Suprapubic skin (tissue), 4 donors: Measurements from ENCODE around the gene PRLHR. TPM values are rescaled to one million over a fixed set of nuclear protein-coding genes. Genes with fewer than 3 reads are reported as not detected.

Experiments
- DNase-seq, 2 donors: peaks; one replicate each; pipeline ENCODE4 v3.0.0-alpha.2; 2019; ENCODE audit warnings: low spot score in 2 of 2
- H3K27ac ChIP-seq: fragments of 200-600 bp; sonication (generic); one replicate; pipeline ENCODE4 v1.5.1; 2019
- H3K27me3 ChIP-seq: fragments of 200-600 bp; sonication (generic); one replicate; pipeline ENCODE4 v1.5.1; 2019
- H3K36me3 ChIP-seq: fragments of 200-600 bp; sonication (generic); one replicate; pipeline ENCODE4 v1.5.1; 2019
- H3K4me1 ChIP-seq: fragments of 200-600 bp; sonication (generic); one replicate; pipeline ENCODE4 v1.5.1; 2019
- H3K4me3 ChIP-seq: fragments of 200-600 bp; sonication (generic); one replicate; pipeline ENCODE4 v1.5.1; 2019; ENCODE audit warnings: mild to moderate bottlenecking
- H3K9me3 ChIP-seq: fragments of 200-600 bp; sonication (generic); one replicate; pipeline ENCODE4 v1.5.1; 2019
- CTCF ChIP-seq, 2 donors: fragments of 200-600 bp in 1 of 2; fragments of 450-650 bp in 1 of 2; sonication (generic) in 1 of 2; IDR thresholded peaks; one replicate each; pipeline ENCODE4 v1.5.1; 2016 to 2019; ENCODE audit warnings: antibody characterized with exemption in 2 of 2, mild to moderate bottlenecking in 1 of 2, moderate library complexity in 1 of 2
- EP300 ChIP-seq: sonication (generic); formaldehyde crosslinking; IDR thresholded peaks from one replicate; pipeline ENCODE4 v1.6.1; 2017; ENCODE audit warnings: antibody characterized with exemption
- POLR2A ChIP-seq, 2 donors: fragments of 450-650 bp; IDR thresholded peaks; one replicate each; pipeline ENCODE4 v1.6.1; 2017; ENCODE audit warnings: antibody characterized with exemption in 2 of 2, mild to moderate bottlenecking in 2 of 2, moderate library complexity in 2 of 2
- POLR2AphosphoS5 ChIP-seq, 3 donors: sonication (generic); formaldehyde crosslinking; IDR thresholded peaks; one replicate each; pipeline ENCODE4 v1.6.1; 2017; ENCODE audit warnings: antibody characterized with exemption in 3 of 3
- WGBS: methylation state at CpG from one replicate; pipeline ENCODE4 v1.1.5; 2018; 5-methylcytosine and 5-hydroxymethylcytosine counted together
- total RNA-seq, 4 donors: library from RNA; depleted of rRNA; stranded (reverse); fragments of >200 nt; gene quantifications; one replicate each; pipeline ENCODE4 v1.1.0, GENCODE V29; 2016

Gene PRLHR
- total RNA-seq, 4 donors from 2014 or later: not detected

- no peak for TF ChIP-seq POLR2AphosphoS5 (IDR thresholded peaks at IDR 0.05)
- no peak overlapping the region for H3K4me3 ChIP-seq
- H3K4me1 ChIP-seq: peaks cover 6% of the 10 kb centered on the region
- no peak overlapping the region for H3K27ac ChIP-seq
- H3K9me3 ChIP-seq: no peaks in the 10 kb centered on the region
- no peaks in the 10 kb centered on the region for H3K36me3 ChIP-seq
- no peaks in the 10 kb centered on the region for H3K27me3 ChIP-seq
- 72% methylated on average over 3 of the region's 3 CpGs for WGBS
- no peak for DNase-seq
Measured at GRCh38 chr10:118564114-118564513, 31.3 kb downstream of the PRLHR start.

GRCh38 chr10:118563373-118563890, 32.0 kb downstream of the PRLHR start:
- 76% methylated on average over 3 of the region's 3 CpGs for WGBS
- TF ChIP-seq CTCF (IDR thresholded peaks at IDR 0.05) (no peak), EP300 (no peak)
- no peak for DNase-seq
- Histone ChIP-seq H3K36me3 (no peaks in the 10 kb centered on the region), H3K9me3 (no peaks in the 10 kb centered on the region), H3K27ac (peak overlapping the region; percentile 5), H3K4me1 (peaks cover 2% of the 10 kb centered on the region), H3K27me3 (no peaks in the 10 kb centered on the region), H3K4me3 (no peak overlapping the region)

- no peaks in the 10 kb centered on the region for H3K36me3 ChIP-seq
- no peak for DNase-seq
- no peak overlapping the region for H3K4me3 ChIP-seq
- peak overlapping the region; percentile 5 for H3K27ac ChIP-seq
- H3K27me3 ChIP-seq: no peaks in the 10 kb centered on the region
- no peaks in the 10 kb centered on the region for H3K9me3 ChIP-seq
- no peaks in the 10 kb centered on the region for H3K4me1 ChIP-seq
- TF ChIP-seq CTCF (IDR thresholded peaks at IDR 0.05): no peak
- no peak for TF ChIP-seq POLR2A (IDR thresholded peaks at IDR 0.05)
- TF ChIP-seq POLR2AphosphoS5 (IDR thresholded peaks at IDR 0.05): no peak
- TF ChIP-seq EP300: no peak
- WGBS: 75% methylated on average over 1 of the region's 1 CpG
Measured at GRCh38 chr10:118562851-118563250, 32.6 kb downstream of the PRLHR start.

GRCh38 chr10:118557946-118558345, 37.5 kb downstream of the PRLHR start:
- WGBS: 45% methylated on average over 4 of the region's 4 CpGs
- H3K27ac ChIP-seq: no peak overlapping the region

DNA sequence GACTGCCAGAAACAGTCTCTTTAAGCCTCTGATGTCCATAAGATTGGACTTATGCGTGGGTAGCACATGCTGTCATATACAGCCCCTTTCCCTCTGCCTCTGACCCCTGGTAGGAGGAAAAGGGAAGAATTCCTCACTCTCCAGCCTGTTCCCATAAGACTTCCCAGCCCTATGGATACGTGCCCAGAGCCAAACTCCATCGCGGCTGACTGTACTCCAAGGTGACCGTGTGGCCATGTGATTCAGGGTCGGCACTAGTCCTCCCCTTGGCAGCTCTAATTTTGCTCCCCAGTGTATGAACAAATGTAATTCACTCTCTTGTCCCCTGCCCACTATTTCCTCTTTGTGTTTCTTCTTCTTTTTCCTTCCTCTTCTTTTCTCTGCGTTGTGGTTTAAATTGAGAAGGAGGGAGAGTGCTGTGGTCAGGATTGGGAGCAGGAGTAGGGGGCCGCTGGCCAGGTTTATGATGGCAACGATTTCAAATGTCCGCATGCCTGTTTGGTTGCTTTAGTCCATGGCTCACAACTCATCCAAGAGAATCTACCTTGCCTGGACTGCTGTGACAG, 43.8 kb downstream of the PRLHR start:
- Histone ChIP-seq H3K4me3 (no peak overlapping the region), H3K27ac (no peak overlapping the region), H3K36me3 (no peaks in the 10 kb centered on the region), H3K27me3 (no peaks in the 10 kb centered on the region), H3K9me3 (no peaks in the 10 kb centered on the region), H3K4me1 (no peaks in the 10 kb centered on the region)
- WGBS: 58% methylated on average over 10 of the region's 10 CpGs
- no peak for DNase-seq
- TF ChIP-seq POLR2A (IDR thresholded peaks at IDR 0.05) (no peak), EP300 (no peak), POLR2AphosphoS5 (IDR thresholded peaks at IDR 0.05) (no peak), CTCF (IDR thresholded peaks at IDR 0.05) (no peak)

More at GRCh38 chr10:118557946-118558345, 37.5 kb downstream of the PRLHR start:
- Histone ChIP-seq H3K4me1 (no peaks in the 10 kb centered on the region), H3K9me3 (no peaks in the 10 kb centered on the region), H3K36me3 (no peaks in the 10 kb centered on the region), H3K27me3 (no peaks in the 10 kb centered on the region), H3K4me3 (no peak overlapping the region)
- DNase-seq: no peak
- TF ChIP-seq EP300 (no peak), POLR2AphosphoS5 (IDR thresholded peaks at IDR 0.05) (no peak), POLR2A (IDR thresholded peaks at IDR 0.05) (no peak), CTCF (IDR thresholded peaks at IDR 0.05) (no peak)

DNA sequence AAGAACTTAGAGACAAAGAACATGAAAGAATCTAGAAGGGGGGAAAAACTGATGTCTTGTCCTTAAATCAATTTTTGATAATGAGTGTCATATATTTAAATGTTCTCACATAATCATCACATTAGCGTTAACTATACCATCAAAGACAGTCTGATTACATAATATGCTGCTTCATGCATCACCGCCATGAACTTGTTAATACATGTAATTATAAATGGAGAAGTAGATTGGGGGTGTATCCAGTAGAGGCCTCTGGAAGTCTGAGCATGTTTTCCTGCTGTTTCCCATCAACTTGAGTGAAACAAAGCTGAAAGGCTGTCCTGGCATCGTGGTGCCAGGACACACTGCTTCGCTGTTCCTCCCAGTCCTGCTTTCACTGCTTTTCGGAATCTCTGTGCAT, 48.2 kb downstream of the PRLHR start:
- H3K4me1 ChIP-seq: no peaks in the 10 kb centered on the region
- DNase-seq: no peak
- no peaks in the 10 kb centered on the region for H3K9me3 ChIP-seq
- no peak overlapping the region for H3K4me3 ChIP-seq
- no peaks in the 10 kb centered on the region for H3K36me3 ChIP-seq
- TF ChIP-seq CTCF (IDR thresholded peaks at IDR 0.05): no peak
- no peak for TF ChIP-seq EP300
- no peak for TF ChIP-seq POLR2AphosphoS5 (IDR thresholded peaks at IDR 0.05)
- H3K27ac ChIP-seq: no peak overlapping the region
- H3K27me3 ChIP-seq: peaks cover 10% of the 10 kb centered on the region
- WGBS: 80% methylated on average over 5 of the region's 5 CpGs
